Stomach (tissue), 9 donors: ENCODE measurements around the gene ACAD10. TPM values are rescaled to one million over a fixed set of nuclear protein-coding genes. Genes with fewer than 3 reads are reported as not detected.
"Not testable (repeated sequence)": the region's sequence is repeated elsewhere in the genome, so short reads cannot be mapped to it uniquely, and the experiment has no call there.

Source experiments
- DNase-seq, 2 donors: peaks; one replicate each; pipeline versions ENCODE4 v3.0.0 to v3.0.0-alpha.2; 2013 to 2019
- H3K27ac ChIP-seq, 5 donors: fragments of 200-600 bp in 4 of 5; sonication (generic) in 4 of 5; one replicate each; pipeline ENCODE4 v1.5.1; 2013 to 2019; ENCODE audit warnings: mild to moderate bottlenecking in 1 of 5, moderate library complexity in 1 of 5
- H3K27me3 ChIP-seq, 3 donors: fragments of 200-600 bp; sonication (generic); one replicate each; pipeline ENCODE4 v1.5.1; 2017 to 2019; ENCODE audit warnings: mixed run types in 1 of 3
- H3K36me3 ChIP-seq, 4 donors: fragments of 200-600 bp; sonication (generic); 1 replicate in 3 of 4; 2 replicates in 1 of 4; pipeline ENCODE4 v1.5.1; 2016 to 2019
- H3K4me1 ChIP-seq, 4 donors: fragments of 200-600 bp; sonication (generic); one replicate each; pipeline ENCODE4 v1.5.1; 2016 to 2019
- H3K4me3 ChIP-seq, 4 donors: fragments of 200-600 bp; sonication (generic) in 3 of 4; one replicate each; pipeline ENCODE4 v1.5.1; 2016 to 2019; ENCODE audit warnings: mild to moderate bottlenecking in 1 of 4
- H3K9me3 ChIP-seq, 4 donors: fragments of 200-600 bp; sonication (generic); one replicate each; pipeline ENCODE4 v1.5.1; 2016 to 2019
- EP300 ChIP-seq: sonication (generic); formaldehyde crosslinking; IDR thresholded peaks from one replicate; pipeline ENCODE4 v1.6.1; 2017; ENCODE audit warnings: antibody characterized with exemption
- POLR2A ChIP-seq, 4 donors: fragments of 450-650 bp; IDR thresholded peaks; one replicate each; pipeline ENCODE4 v1.6.1; 2016; ENCODE audit warnings: antibody characterized with exemption in 4 of 4, control low read depth in 2 of 4, mild to moderate bottlenecking in 1 of 4, moderate library complexity in 1 of 4
- POLR2AphosphoS5 ChIP-seq, 3 donors: sonication (generic); formaldehyde crosslinking; IDR thresholded peaks; one replicate each; pipeline ENCODE4 v1.6.1; 2016; ENCODE audit warnings: antibody characterized with exemption in 3 of 3
- WGBS, 5 donors: extraction: QIAGEN DNeasy Blood & Tissue Kit in 3 of 5; methylation state at CpG; one replicate each; pipeline versions ENCODE4 v1.1.5 to v1.1.7; 2013 to 2018; 5-methylcytosine and 5-hydroxymethylcytosine counted together
- intact Hi-C: fragments of 100-400 bp; cut with DNase I; formaldehyde crosslinking; loops from one replicate; pipeline ENCODE4 v1.15.1; 2023; ENCODE audit warnings: low total_unique reads
- polyA plus RNA-seq, 3 donors: library from polyadenylated mRNA; stranded (reverse); fragments of 200-250 nt; gene quantifications; one replicate each; pipeline ENCODE4 v1.2.3, GENCODE V29; 2013
- total RNA-seq, 5 donors: library from RNA; depleted of rRNA; stranded (reverse); fragments of >200 nt; gene quantifications; one replicate each; pipeline versions ENCODE4 v1.1.0 to v1.2.3, GENCODE V29; 2014 to 2016
- TF ChIP-seq, protein P1 (sequence below), 7 experiments: fragments of 450-650 bp in 4 of 7; fragments of 200-600 bp in 3 of 7; sonication (generic) in 3 of 7; IDR thresholded peaks; one replicate each; pipeline ENCODE4 v1.5.1; 2016 to 2019; ENCODE audit warnings: antibody characterized with exemption in 7 of 7, control low read depth in 2 of 7, mild to moderate bottlenecking in 1 of 7
- donor health status: healthy with polysubstance abuse.
- donor health status: Bipolar disorder and iron deficiency.
- donor health status: healthy.

Gene ACAD10
- total and polyA plus RNA-seq, 8 donors, result 9.4 to 128 (median 22.4) TPM

DNA sequence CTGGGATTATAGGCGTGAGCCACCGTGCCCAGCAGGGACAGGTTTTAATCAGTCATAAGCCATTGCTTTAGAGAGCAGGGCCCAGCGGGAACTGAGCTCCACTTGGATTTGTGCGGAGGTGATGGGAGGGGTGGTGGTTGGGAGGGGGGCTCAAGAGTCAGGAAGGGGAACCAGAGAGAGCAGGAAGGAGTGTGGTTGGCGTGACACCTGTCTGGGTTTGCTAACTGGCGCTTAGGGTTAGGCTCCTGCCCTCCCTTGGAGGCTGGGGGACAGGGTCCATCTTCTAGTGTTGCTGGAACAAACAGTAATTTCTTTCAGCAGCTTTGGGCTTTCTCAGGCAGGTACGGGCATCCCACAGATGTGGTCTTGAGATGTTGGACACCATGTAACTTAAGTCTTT lies 73.4 kb downstream of the ACAD10 start:
- H3K4me1 ChIP-seq, result peaks cover 17 to 40% (median 35%) of the 10 kb centered on the region in 4 donors
- no peak overlapping the region for H3K4me3 ChIP-seq
- no peaks in the 10 kb centered on the region for H3K27me3 ChIP-seq
- intact Hi-C loops, result loop anchor here (5.0 kb wide), 1 partner anchor 48 kb away; no protein-coding TSS in a partner anchor
- no peak for TF ChIP-seq POLR2AphosphoS5 (IDR thresholded peaks at IDR 0.05)
- WGBS, 5 donors, result 81 to 90% (median 85%) methylated on average over 7 of the region's 7 CpGs
- no peaks in the 10 kb centered on the region for H3K9me3 ChIP-seq
- DNase-seq, result no peak
- no peak overlapping the region for H3K27ac ChIP-seq
- H3K36me3 ChIP-seq, result peaks cover 0 to 28% (median 27%) of the 10 kb centered on the region in 4 donors

DNA sequence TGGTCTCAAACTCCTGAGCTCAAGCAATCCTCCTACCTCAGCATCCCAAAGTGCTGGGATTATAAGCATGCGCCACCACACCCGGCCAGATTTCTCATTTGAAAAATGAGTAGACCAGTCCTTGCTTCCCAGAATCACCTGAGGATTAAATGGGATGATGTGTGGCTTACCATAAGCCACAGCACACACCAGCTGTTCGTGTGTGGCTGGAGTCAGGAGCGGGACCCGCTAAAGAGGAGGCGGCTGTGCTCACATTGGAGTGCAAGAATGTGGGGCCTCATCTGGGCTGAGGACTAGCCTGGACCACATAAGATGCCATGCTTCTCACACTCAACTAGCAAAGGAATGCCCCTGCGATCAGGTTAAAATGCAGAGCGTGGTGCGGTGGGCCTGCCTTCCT lies 74.1 kb downstream of the ACAD10 start:
- TF ChIP-seq POLR2AphosphoS5 (IDR thresholded peaks at IDR 0.05) (no peak), POLR2A (IDR thresholded peaks at IDR 0.05) (no peak), EP300 (no peak)
- TF ChIP-seq, protein P1, sequence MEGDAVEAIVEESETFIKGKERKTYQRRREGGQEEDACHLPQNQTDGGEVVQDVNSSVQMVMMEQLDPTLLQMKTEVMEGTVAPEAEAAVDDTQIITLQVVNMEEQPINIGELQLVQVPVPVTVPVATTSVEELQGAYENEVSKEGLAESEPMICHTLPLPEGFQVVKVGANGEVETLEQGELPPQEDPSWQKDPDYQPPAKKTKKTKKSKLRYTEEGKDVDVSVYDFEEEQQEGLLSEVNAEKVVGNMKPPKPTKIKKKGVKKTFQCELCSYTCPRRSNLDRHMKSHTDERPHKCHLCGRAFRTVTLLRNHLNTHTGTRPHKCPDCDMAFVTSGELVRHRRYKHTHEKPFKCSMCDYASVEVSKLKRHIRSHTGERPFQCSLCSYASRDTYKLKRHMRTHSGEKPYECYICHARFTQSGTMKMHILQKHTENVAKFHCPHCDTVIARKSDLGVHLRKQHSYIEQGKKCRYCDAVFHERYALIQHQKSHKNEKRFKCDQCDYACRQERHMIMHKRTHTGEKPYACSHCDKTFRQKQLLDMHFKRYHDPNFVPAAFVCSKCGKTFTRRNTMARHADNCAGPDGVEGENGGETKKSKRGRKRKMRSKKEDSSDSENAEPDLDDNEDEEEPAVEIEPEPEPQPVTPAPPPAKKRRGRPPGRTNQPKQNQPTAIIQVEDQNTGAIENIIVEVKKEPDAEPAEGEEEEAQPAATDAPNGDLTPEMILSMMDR (IDR thresholded peaks at IDR 0.05), result no peak
- intact Hi-C loops, result loop anchor here (5.0 kb wide), 1 partner anchor 47 kb away; no protein-coding TSS in a partner anchor
- 79 to 88% (median 86%) methylated on average over 8 to 9 of the region's 9 CpGs for WGBS, 5 donors

DNA sequence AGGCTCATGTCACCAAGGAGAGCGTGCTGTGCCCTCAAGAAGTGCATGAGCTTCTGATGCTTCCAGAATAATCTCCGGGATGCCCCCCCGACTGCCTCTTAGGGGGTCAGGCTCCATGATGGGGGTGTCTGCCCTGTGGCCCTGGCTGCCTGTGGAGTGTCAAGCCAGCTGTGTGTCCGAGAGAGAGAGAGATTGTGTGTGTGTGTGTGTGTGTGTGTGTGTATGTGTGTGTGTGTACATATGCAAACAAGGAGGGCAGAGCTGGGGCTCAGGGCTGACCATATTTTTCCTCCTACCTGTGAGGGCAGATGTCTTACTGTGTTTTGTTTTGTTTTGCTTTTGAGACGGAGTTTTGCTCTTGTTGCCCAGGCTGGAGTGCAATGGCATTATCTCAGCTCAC lies 75.2 kb downstream of the ACAD10 start:
- Histone ChIP-seq H3K27me3 (no peaks in the 10 kb centered on the region), H3K36me3 (peaks cover 0 to 11% (median 9%) of the 10 kb centered on the region in 4 donors), H3K9me3 (no peaks in the 10 kb centered on the region), H3K4me3 (no peak overlapping the region), H3K4me1 (peaks cover 19 to 40% (median 37%) of the 10 kb centered on the region in 4 donors), H3K27ac (peak overlapping the region in 1 of 5 donors; percentile 27)
- TF ChIP-seq POLR2A (IDR thresholded peaks at IDR 0.05), result no peak
- TF ChIP-seq, protein P1 (IDR thresholded peaks at IDR 0.05), result no peak
- TF ChIP-seq POLR2AphosphoS5 (IDR thresholded peaks at IDR 0.05), result no peak
- no peak for TF ChIP-seq EP300
- intact Hi-C loops, result no loop called here
- WGBS, 5 donors, result 53 to 71% (median 59%) methylated on average over 5 of the region's 5 CpGs
- DNase-seq, result no peak

More for the DNA sequence above, 74.1 kb downstream of the ACAD10 start:
- DNase-seq, result no peak
- Histone ChIP-seq H3K27me3 (no peaks in the 10 kb centered on the region), H3K36me3 (peaks cover 0 to 22% (median 20%) of the 10 kb centered on the region in 4 donors), H3K4me3 (no peak overlapping the region), H3K9me3 (no peaks in the 10 kb centered on the region), H3K4me1 (peaks cover 17 to 40% (median 35%) of the 10 kb centered on the region in 4 donors), H3K27ac (no peak overlapping the region)

DNA sequence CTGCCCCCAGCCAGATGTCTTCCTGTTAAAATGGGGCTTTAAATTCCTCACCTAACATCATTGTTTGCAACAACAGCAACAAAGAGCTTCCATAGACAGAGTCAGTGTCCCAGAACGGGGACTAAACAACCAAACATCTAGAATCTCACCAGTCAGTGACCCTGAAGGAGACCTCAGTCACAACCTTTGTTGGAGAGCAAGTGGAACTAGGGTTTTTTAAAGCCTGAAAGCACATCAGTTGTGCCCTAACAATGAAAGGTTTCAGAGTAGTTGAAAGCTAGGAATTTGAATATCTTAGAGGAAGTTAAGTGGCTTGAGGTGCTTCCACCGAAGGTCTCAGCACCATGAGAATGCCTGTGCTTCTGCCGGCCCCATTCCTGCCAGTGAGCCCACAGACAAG lies 75.9 kb downstream of the ACAD10 start:
- Histone ChIP-seq H3K9me3 (no peaks in the 10 kb centered on the region), H3K36me3 (peaks cover 0 to 5% (median 3%) of the 10 kb centered on the region in 4 donors), H3K27me3 (no peaks in the 10 kb centered on the region), H3K27ac (peak overlapping the region in 1 of 5 donors; percentile 27), H3K4me3 (no peak overlapping the region), H3K4me1 (peaks cover 23 to 40% (median 36%) of the 10 kb centered on the region in 4 donors)
- intact Hi-C loops, result no loop called here
- TF ChIP-seq, protein P1 (IDR thresholded peaks at IDR 0.05), result no peak
- no peak for TF ChIP-seq EP300
- no peak for TF ChIP-seq POLR2AphosphoS5 (IDR thresholded peaks at IDR 0.05)
- TF ChIP-seq POLR2A (IDR thresholded peaks at IDR 0.05), result no peak
- 31 to 51% (median 48%) methylated on average over 3 of the region's 3 CpGs for WGBS, 5 donors
- no peak for DNase-seq

DNA sequence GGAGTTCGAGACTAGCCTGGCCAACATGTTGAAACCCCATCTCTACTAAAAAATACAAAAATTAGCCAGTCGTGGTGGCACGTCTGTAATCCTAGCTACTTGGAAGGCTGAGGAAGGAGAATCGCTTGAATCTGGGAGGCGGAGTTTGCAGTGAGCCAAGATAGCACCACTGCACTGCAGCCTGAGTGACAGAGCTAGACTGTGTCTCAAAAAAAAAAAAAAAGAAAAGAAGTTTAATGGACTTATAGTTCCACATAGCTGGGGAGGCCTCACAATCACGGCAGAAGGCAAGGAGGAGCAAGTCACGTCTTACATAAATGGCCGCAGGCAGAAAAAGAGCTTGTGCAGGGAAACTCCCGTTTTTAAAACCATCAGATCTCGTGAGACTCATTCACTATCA lies 77.7 kb downstream of the ACAD10 start:
- intact Hi-C loops, H3K4me3 ChIP-seq, H3K27ac ChIP-seq, DNase-seq, H3K9me3 ChIP-seq, H3K27me3 ChIP-seq, H3K36me3 ChIP-seq: not testable (repeated sequence)
- peaks cover 14 to 39% (median 28%) of the 10 kb centered on the region in 4 donors for H3K4me1 ChIP-seq
- 50 to 69% (median 59%) methylated on average over 10 of the region's 10 CpGs for WGBS, 5 donors
